Type B pancreatic cell (in vitro differentiated cells): ENCODE data around the gene VPS33A. TPM values are rescaled to one million over a fixed set of nuclear protein-coding genes. Genes with fewer than 3 reads are reported as not detected.

Experiments
- DNase-seq: peaks from one replicate; pipeline ENCODE4 v3.0.0; 2021; ENCODE audit warnings: mixed read lengths; ENCODE audit not compliant: unreplicated experiment; ENCODE audit errors: extremely low spot score
- H3K27ac Mint-ChIP-seq: 2 replicates; pipeline ENCODE4 v1.8.0; 2021; ENCODE audit warnings: mild to moderate bottlenecking, mixed read lengths
- H3K27me3 Mint-ChIP-seq: 2 replicates; pipeline ENCODE4 v1.8.0; 2021; ENCODE audit warnings: mixed read lengths
- H3K36me3 Mint-ChIP-seq: 2 replicates; pipeline ENCODE4 v1.8.0; 2021; ENCODE audit warnings: mixed read lengths
- H3K4me1 Mint-ChIP-seq: one replicate; pipeline ENCODE4 v1.8.0; 2021; ENCODE audit warnings: mixed read lengths; ENCODE audit not compliant: unreplicated experiment
- H3K4me3 Mint-ChIP-seq: 2 replicates; pipeline ENCODE4 v1.8.0; 2021; ENCODE audit warnings: mild to moderate bottlenecking, mixed read lengths
- H3K9me3 Mint-ChIP-seq: 2 replicates; pipeline ENCODE4 v1.8.0; 2021; ENCODE audit warnings: mixed read lengths
- total RNA-seq: library from RNA; stranded (reverse); gene quantifications from 2 replicates; pipeline ENCODE4 v1.2.1, GENCODE V29; 2021; ENCODE audit warnings: low replicate concordance
- TF ChIP-seq, protein P1 (sequence below): fragments of 200-600 bp; sonication (generic); conservative IDR thresholded peaks from 2 replicates; pipeline ENCODE4 v1.5.0; 2021; ENCODE audit warnings: antibody characterized with exemption, mild to moderate bottlenecking

Gene VPS33A
- total RNA-seq, 1 donor from 2014 or later = 33.0 TPM

DNA sequence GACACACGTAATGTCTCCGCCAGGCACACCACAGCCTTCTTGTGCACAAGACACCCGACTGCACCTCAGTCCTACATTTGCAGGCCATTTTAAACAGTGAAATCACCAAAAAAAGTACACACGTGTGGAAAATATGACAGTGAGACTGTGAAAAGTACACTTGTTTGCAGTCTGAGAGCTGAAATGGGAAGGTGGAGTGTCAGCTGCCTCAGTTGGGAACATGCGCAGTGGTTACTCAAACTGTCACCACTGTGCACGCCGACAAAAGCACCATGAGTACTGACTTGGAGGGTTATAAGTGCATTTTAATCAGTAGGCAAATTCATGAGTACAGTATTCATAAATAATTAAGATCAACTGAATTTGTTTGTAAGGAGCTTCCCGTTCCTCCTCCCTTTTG is 15.8 kb downstream of the VPS33A start:
- H3K36me3 Mint-ChIP-seq = peaks cover 10% of the 10 kb centered on the region
- no peaks in the 10 kb centered on the region for H3K27me3 Mint-ChIP-seq
- TF ChIP-seq, protein P1, sequence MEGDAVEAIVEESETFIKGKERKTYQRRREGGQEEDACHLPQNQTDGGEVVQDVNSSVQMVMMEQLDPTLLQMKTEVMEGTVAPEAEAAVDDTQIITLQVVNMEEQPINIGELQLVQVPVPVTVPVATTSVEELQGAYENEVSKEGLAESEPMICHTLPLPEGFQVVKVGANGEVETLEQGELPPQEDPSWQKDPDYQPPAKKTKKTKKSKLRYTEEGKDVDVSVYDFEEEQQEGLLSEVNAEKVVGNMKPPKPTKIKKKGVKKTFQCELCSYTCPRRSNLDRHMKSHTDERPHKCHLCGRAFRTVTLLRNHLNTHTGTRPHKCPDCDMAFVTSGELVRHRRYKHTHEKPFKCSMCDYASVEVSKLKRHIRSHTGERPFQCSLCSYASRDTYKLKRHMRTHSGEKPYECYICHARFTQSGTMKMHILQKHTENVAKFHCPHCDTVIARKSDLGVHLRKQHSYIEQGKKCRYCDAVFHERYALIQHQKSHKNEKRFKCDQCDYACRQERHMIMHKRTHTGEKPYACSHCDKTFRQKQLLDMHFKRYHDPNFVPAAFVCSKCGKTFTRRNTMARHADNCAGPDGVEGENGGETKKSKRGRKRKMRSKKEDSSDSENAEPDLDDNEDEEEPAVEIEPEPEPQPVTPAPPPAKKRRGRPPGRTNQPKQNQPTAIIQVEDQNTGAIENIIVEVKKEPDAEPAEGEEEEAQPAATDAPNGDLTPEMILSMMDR = no peak
- no peaks in the 10 kb centered on the region for H3K9me3 Mint-ChIP-seq
- H3K4me1 Mint-ChIP-seq = no peaks in the 10 kb centered on the region
- no peak for DNase-seq
- H3K4me3 Mint-ChIP-seq = no peak overlapping the region
- H3K27ac Mint-ChIP-seq = no peak overlapping the region

DNA sequence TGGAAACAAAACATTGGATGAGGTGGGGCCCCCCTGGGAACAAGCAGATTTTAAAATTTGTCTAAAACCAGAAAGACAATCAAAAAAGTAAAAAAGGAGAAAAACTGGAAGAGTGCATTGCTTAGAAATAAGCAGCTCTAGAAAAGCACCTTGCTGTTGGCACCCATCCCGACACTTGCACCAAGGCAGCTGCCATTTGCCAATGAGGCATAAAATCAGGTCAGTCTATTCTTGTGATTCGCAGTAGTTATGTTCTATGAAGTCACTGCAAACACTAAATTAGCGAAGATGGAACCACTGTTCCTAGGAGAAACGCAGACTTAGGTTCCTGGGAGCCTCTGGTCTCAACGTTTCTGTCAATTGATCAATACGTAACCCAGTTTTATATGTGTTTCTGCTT is 16.2 kb downstream of the VPS33A start:
- no peaks in the 10 kb centered on the region for H3K27me3 Mint-ChIP-seq
- DNase-seq = no peak
- H3K27ac Mint-ChIP-seq = no peak overlapping the region
- no peak overlapping the region for H3K4me3 Mint-ChIP-seq
- peaks cover 9% of the 10 kb centered on the region for H3K36me3 Mint-ChIP-seq
- H3K9me3 Mint-ChIP-seq = no peaks in the 10 kb centered on the region
- H3K4me1 Mint-ChIP-seq = no peaks in the 10 kb centered on the region
- TF ChIP-seq, protein P1 = no peak

DNA sequence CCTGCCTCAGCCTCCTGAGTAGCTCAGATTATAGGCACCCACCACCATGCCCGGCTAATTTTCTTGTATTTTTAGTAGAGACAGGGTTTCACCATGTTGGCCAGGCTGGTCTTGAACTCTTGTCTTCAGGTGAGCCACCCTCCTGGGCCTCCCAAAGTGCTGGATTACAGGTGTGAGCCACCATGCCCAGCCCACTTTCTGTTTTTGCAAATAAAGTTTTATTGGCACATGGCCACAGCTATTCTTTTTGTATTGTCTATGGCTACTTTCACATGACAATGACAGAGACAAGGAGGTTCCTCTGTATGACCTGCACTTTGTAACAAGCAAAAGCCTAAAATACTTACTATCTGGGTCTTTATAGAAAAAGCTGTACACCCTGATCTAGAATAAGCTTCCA is 20.7 kb downstream of the VPS33A start:
- peaks cover 9% of the 10 kb centered on the region for H3K36me3 Mint-ChIP-seq
- H3K4me3 Mint-ChIP-seq = no peak overlapping the region
- H3K9me3 Mint-ChIP-seq = no peaks in the 10 kb centered on the region
- no peak for DNase-seq
- H3K27ac Mint-ChIP-seq = no peak overlapping the region
- H3K4me1 Mint-ChIP-seq = no peaks in the 10 kb centered on the region
- TF ChIP-seq, protein P1 = no peak
- H3K27me3 Mint-ChIP-seq = no peaks in the 10 kb centered on the region

DNA sequence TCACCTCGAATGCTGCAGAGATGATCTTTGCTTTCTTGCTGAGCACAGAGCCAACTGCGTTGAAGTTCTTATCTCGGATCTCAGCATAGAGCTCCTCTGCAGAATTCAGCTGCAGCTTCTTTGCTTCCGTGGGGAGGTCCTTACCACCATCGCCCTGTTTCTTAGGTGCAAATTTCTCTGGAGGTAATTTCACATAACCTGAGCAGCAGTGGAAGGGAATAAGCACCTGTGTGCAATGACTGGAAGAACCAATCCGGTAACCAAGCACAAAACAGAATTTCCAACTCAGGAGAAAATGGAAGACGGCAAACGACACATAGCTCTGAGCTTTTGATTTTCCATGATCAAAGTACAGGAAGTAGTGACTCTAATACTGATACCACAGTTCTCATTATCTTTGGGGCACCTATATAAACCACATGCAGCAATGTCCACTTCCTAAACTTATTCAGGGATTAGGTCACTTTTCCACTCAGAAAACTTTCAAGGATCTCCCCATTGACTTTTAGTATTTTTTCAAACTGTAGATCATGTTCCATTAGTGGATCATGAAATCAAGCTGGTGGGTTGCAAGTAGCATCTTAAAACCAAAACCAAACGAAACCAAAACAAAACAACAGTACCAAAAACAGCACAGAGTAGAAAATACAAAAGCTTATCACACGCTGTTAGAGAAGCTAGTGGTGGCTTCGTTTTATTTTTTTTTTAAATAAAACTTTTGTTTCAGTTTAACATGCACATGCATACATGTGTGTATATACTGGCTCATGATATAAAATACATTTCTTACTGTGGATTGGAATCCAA is 21.5 kb downstream of the VPS33A start:
- TF ChIP-seq, protein P1 = no peak
- no peak overlapping the region for H3K27ac Mint-ChIP-seq
- no peak overlapping the region for H3K4me3 Mint-ChIP-seq
- H3K36me3 Mint-ChIP-seq = peaks cover 12% of the 10 kb centered on the region
- H3K9me3 Mint-ChIP-seq = no peaks in the 10 kb centered on the region
- no peaks in the 10 kb centered on the region for H3K27me3 Mint-ChIP-seq
- no peaks in the 10 kb centered on the region for H3K4me1 Mint-ChIP-seq
- no peak for DNase-seq

DNA sequence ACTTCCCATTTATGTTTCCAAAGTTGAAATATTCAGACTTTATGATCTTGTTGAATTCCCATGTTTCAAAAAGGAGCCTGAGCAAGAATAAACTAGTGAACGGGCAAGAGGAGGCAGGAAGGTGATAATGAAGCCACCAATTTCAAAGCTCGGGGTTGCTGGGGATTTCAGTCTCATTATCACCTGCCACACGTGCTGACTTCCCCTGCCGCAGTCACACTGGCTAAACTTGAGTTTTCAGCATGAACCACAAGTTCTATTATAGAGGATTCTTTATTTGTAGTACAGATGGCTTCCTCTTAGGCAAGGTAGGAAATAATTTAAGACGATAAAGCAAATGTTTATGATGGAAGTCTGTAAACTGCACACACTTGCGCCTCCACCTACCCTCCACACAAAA is 22.3 kb downstream of the VPS33A start:
- H3K4me1 Mint-ChIP-seq = no peaks in the 10 kb centered on the region
- TF ChIP-seq, protein P1 = no peak
- peaks cover 8% of the 10 kb centered on the region for H3K36me3 Mint-ChIP-seq
- H3K4me3 Mint-ChIP-seq = no peak overlapping the region
- H3K27ac Mint-ChIP-seq = no peak overlapping the region
- DNase-seq = no peak
- H3K9me3 Mint-ChIP-seq = no peaks in the 10 kb centered on the region
- no peaks in the 10 kb centered on the region for H3K27me3 Mint-ChIP-seq
